HS-5 (cell line): ENCODE data around the gene RCBTB2.

Source experiments
- DNase-seq: peaks from one replicate; pipeline ENCODE4 v3.0.0-alpha.2; 2012; ENCODE audit warnings: low read depth

The RCBTB2 gene

GRCh38 chr13:48531416-48532255, 1.2 kb downstream of the RCBTB2 start:
- peak; percentile 13 for DNase-seq

- DNase-seq: no peak
These were observed 2.0 kb downstream of the RCBTB2 start for GRCh38 chr13:48530833-48531232.

GRCh38 chr13:48528720-48529119, 4.2 kb downstream of the RCBTB2 start:
- DNase-seq: no peak

GRCh38 chr13:48527955-48528354, 4.9 kb downstream of the RCBTB2 start:
- no peak for DNase-seq

GRCh38 chr13:48526286-48526685, 6.6 kb downstream of the RCBTB2 start:
- DNase-seq: no peak

- DNase-seq: no peak
These were observed 14.8 kb downstream of the RCBTB2 start for GRCh38 chr13:48518083-48518482.

- DNase-seq: no peak
These were observed 17.1 kb downstream of the RCBTB2 start for GRCh38 chr13:48515732-48516131.

- DNase-seq: no peak
These were observed 18.1 kb downstream of the RCBTB2 start for GRCh38 chr13:48514793-48515192.

- no peak for DNase-seq
These were observed 21.2 kb downstream of the RCBTB2 start for GRCh38 chr13:48511621-48512230.

- DNase-seq: no peak
These were observed 22.2 kb downstream of the RCBTB2 start for GRCh38 chr13:48510698-48511097.

- DNase-seq: no peak
These were observed 24.9 kb downstream of the RCBTB2 start for GRCh38 chr13:48508011-48508410.

- no peak for DNase-seq
These were observed 25.9 kb downstream of the RCBTB2 start for GRCh38 chr13:48507021-48507420.

- no peak for DNase-seq
These were observed 26.7 kb downstream of the RCBTB2 start for GRCh38 chr13:48506092-48506701.

- DNase-seq: no peak
These were observed 27.2 kb downstream of the RCBTB2 start for GRCh38 chr13:48505597-48506091.

GRCh38 chr13:48505012-48505411, 27.9 kb downstream of the RCBTB2 start:
- DNase-seq: no peak

GRCh38 chr13:48504606-48505005, 28.3 kb downstream of the RCBTB2 start:
- no peak for DNase-seq

- no peak for DNase-seq
These were observed 30.1 kb downstream of the RCBTB2 start for GRCh38 chr13:48502601-48503319.

- no peak for DNase-seq
These were observed 31.2 kb downstream of the RCBTB2 start for GRCh38 chr13:48501705-48502104.

- DNase-seq: peak; percentile 41
These were observed 32.2 kb downstream of the RCBTB2 start for GRCh38 chr13:48500652-48501197.

GRCh38 chr13:48497669-48498068, 35.2 kb downstream of the RCBTB2 start:
- no peak for DNase-seq

GRCh38 chr13:48496271-48497161, 36.4 kb downstream of the RCBTB2 start:
- DNase-seq: no peak
